ENCODE measurements around the gene OGT. TPM values are rescaled to one million over a fixed set of nuclear protein-coding genes. Genes with fewer than 3 reads are reported as not detected.
"Not testable (repeated sequence)": the region's sequence is repeated elsewhere in the genome, so short reads cannot be mapped to it uniquely, and the experiment has no call there.

Gene OGT
- total and polyA plus RNA-seq, 8 donors, result 117 to 325 (median 277) TPM

GRCh38 chrX:71607488-71607887, 74.6 kb downstream of the OGT start:
- TF ChIP-seq, protein P1, sequence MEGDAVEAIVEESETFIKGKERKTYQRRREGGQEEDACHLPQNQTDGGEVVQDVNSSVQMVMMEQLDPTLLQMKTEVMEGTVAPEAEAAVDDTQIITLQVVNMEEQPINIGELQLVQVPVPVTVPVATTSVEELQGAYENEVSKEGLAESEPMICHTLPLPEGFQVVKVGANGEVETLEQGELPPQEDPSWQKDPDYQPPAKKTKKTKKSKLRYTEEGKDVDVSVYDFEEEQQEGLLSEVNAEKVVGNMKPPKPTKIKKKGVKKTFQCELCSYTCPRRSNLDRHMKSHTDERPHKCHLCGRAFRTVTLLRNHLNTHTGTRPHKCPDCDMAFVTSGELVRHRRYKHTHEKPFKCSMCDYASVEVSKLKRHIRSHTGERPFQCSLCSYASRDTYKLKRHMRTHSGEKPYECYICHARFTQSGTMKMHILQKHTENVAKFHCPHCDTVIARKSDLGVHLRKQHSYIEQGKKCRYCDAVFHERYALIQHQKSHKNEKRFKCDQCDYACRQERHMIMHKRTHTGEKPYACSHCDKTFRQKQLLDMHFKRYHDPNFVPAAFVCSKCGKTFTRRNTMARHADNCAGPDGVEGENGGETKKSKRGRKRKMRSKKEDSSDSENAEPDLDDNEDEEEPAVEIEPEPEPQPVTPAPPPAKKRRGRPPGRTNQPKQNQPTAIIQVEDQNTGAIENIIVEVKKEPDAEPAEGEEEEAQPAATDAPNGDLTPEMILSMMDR (IDR thresholded peaks at IDR 0.05), result no peak
- Histone ChIP-seq H3K9me3 (no peaks in the 10 kb centered on the region), H3K27ac (no peak overlapping the region), H3K27me3 (no peaks in the 10 kb centered on the region), H3K4me3 (no peak overlapping the region), H3K36me3 (peaks cover 0 to 69% of the 10 kb centered on the region in 2 donors), H3K4me1 (no peaks in the 10 kb centered on the region)
- ATAC-seq (no peak), DNase-seq (no peak)
- intact Hi-C loops (cut with DNase I), result no loop called here

GRCh38 chrX:71609095-71609750, 76.3 kb downstream of the OGT start:
- intact Hi-C loops (cut with DNase I), result no loop called here
- TF ChIP-seq, protein P1 (IDR thresholded peaks at IDR 0.05), result no peak
- Histone ChIP-seq H3K4me1 (no peaks in the 10 kb centered on the region), H3K4me3 (no peak overlapping the region), H3K27ac (no peak overlapping the region), H3K36me3 (peaks cover 0 to 73% of the 10 kb centered on the region in 2 donors), H3K9me3 (no peaks in the 10 kb centered on the region), H3K27me3 (no peaks in the 10 kb centered on the region)
- ATAC-seq (no peak), DNase-seq (no peak)

DNA sequence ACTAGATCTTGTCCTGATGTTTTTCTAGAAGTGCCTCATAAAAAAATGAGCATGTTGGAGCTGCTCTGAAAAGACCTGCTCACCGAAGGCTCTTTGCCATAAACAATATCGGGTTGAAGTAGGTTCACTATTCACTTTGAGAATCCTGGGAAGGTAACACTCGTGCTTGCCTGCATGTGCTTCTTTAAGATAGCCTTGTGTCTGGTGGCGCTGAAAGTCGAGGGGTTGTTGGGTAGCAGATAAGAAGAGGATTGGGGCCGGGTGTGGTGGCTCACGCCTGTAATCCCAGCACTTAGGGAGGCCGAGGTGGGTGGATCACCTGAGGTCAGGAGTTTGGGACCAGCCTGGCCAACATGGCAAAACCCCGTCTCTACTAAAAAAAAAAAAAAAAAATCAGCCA, 78.8 kb downstream of the OGT start:
- DNase-seq; H3K27me3 ChIP-seq; H3K9me3 ChIP-seq; H3K4me1 ChIP-seq; ATAC-seq; H3K27ac ChIP-seq; intact Hi-C loops (cut with DNase I); H3K4me3 ChIP-seq: not testable (repeated sequence)
- peaks cover 0 to 53% of the 10 kb centered on the region in 2 donors for H3K36me3 ChIP-seq

DNA sequence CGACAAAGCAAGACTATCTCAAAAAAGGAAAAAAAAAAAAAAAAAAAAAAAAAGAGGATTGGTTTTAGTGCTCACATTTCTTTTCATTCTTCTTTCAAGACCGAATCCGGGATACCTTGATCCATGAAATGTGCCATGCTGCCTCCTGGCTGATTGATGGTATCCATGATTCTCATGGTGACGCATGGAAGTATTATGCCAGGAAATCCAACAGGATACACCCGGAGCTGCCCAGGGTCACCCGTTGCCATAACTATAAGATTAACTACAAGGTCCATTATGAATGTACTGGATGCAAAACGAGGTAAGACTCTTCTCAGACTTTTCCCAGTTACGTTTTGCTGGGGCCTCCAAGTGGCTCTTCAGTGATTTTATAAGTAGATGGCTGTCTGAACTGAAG, 79.4 kb downstream of the OGT start:
- H3K4me3 ChIP-seq, result no peak overlapping the region
- H3K36me3 ChIP-seq, result peaks cover 0 to 53% of the 10 kb centered on the region in 2 donors
- no peaks in the 10 kb centered on the region for H3K9me3 ChIP-seq
- intact Hi-C loops (cut with DNase I), result no loop called here
- no peak for ATAC-seq
- TF ChIP-seq, protein P1 (IDR thresholded peaks at IDR 0.05), result no peak
- no peaks in the 10 kb centered on the region for H3K27me3 ChIP-seq
- no peak overlapping the region for H3K27ac ChIP-seq
- no peak for DNase-seq
- H3K4me1 ChIP-seq, result no peaks in the 10 kb centered on the region

GRCh38 chrX:71615056-71615455, 82.2 kb downstream of the OGT start:
- Histone ChIP-seq H3K36me3 (peaks cover 0 to 36% of the 10 kb centered on the region in 2 donors), H3K27ac (no peak overlapping the region), H3K4me3 (no peak overlapping the region), H3K27me3 (no peaks in the 10 kb centered on the region), H3K4me1 (no peaks in the 10 kb centered on the region), H3K9me3 (no peaks in the 10 kb centered on the region)
- DNase-seq, result no peak
- no peak for ATAC-seq
- intact Hi-C loops (cut with DNase I), result no loop called here
- TF ChIP-seq, protein P1 (IDR thresholded peaks at IDR 0.05), result no peak

- TF ChIP-seq, protein P1 (IDR thresholded peaks at IDR 0.05), result no peak
- Histone ChIP-seq H3K27ac (no peak overlapping the region), H3K36me3 (peaks cover 0 to 28% of the 10 kb centered on the region in 2 donors), H3K27me3 (no peaks in the 10 kb centered on the region), H3K4me3 (no peak overlapping the region), H3K4me1 (no peaks in the 10 kb centered on the region), H3K9me3 (no peaks in the 10 kb centered on the region)
- ATAC-seq (no peak), DNase-seq (no peak)
- intact Hi-C loops (cut with DNase I), result no loop called here
These were observed 83.0 kb downstream of the OGT start for GRCh38 chrX:71615954-71616353.
